Measurements from ENCODE around the gene RAET1L. TPM values are rescaled to one million over a fixed set of nuclear protein-coding genes. Genes with fewer than 3 reads are reported as not detected.

The RAET1L gene
- total and polyA plus RNA-seq, 9 of the 15 experiments (the other 6 are each of a cell fraction or from before 2014, with no cell fraction given), result not detected

DNA sequence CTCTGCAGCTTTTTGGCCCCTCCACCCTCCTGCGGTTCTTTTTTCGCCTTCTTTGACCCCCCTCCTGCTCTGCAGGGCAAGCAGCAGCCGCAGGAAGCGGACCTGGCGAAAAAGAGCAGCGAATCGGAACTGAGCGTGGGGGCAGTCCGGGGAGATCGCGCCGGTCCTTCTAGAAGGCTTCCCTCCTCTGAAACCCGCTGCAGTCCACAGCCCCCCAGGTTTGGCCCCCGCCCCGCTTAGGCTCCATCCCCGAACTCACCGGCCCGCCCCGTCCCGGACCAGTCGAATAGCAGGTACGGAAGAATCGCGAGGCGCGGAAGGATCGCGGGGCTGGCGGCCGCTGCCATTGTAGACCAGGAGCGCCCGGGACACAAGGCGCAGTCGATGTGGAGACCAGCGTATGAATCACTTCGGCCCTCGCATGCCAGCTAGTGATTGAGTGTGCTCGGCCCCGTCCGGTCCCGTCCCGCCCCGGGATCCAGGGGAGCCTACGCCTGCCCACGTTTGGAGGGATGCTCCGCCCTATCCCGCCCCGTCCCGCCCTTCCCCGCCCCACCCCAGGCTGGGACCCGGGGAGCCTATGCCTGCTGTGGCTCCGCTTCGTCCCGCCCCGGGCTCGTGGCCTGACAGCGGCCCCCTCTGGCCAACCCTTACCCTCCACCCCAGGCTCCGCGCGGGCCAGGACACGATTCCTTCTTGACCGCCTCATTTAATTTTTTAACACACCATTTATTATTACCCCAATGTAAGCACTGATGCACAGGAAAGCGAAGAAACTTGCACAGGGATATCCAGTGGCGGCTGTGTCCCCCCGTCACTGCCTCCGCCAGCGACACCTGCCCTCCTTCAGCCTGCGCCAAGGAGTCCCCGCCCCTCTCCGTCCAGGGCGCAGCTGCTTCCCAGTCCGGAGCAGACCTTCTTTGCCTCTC is 43.7 kb upstream of the RAET1L start, which contains the start of gene ULBP3 (continued):
- TF ChIP-seq ZNF707 (CRISPR knock-in tag; conservative IDR thresholded peaks at IDR 0.05), result no peak
- TF ChIP-seq, protein P1, sequence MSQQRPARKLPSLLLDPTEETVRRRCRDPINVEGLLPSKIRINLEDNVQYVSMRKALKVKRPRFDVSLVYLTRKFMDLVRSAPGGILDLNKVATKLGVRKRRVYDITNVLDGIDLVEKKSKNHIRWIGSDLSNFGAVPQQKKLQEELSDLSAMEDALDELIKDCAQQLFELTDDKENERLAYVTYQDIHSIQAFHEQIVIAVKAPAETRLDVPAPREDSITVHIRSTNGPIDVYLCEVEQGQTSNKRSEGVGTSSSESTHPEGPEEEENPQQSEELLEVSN (IDR thresholded peaks at IDR 0.05; ENCODE audit: borderline replicate concordance in 1 of 2, extremely low read depth in 1 of 2, insufficient read depth in 1 of 2, insufficient read length in 1 of 2, low read depth in 1 of 2, low read length in 1 of 2, poor library complexity in 1 of 2, severe bottlenecking in 1 of 2), result peak in 1 of 2 experiments; percentile 67
- TF ChIP-seq RAD21 (CRISPR knock-in tag; conservative IDR thresholded peaks at IDR 0.05 in 1 of 2, IDR thresholded peaks at IDR 0.05 in 1 of 2), result peak in 1 of 2 experiments; percentile 18; a peak in 1 of 4 replicates
- TF ChIP-seq CHD2 (IDR thresholded peaks at IDR 0.05; ENCODE audit: low read depth, low read length), result peak; percentile 70
- no peak for TF ChIP-seq NR1H2 (CRISPR knock-in tag; IDR thresholded peaks at IDR 0.05)
- TF ChIP-seq, protein P2, sequence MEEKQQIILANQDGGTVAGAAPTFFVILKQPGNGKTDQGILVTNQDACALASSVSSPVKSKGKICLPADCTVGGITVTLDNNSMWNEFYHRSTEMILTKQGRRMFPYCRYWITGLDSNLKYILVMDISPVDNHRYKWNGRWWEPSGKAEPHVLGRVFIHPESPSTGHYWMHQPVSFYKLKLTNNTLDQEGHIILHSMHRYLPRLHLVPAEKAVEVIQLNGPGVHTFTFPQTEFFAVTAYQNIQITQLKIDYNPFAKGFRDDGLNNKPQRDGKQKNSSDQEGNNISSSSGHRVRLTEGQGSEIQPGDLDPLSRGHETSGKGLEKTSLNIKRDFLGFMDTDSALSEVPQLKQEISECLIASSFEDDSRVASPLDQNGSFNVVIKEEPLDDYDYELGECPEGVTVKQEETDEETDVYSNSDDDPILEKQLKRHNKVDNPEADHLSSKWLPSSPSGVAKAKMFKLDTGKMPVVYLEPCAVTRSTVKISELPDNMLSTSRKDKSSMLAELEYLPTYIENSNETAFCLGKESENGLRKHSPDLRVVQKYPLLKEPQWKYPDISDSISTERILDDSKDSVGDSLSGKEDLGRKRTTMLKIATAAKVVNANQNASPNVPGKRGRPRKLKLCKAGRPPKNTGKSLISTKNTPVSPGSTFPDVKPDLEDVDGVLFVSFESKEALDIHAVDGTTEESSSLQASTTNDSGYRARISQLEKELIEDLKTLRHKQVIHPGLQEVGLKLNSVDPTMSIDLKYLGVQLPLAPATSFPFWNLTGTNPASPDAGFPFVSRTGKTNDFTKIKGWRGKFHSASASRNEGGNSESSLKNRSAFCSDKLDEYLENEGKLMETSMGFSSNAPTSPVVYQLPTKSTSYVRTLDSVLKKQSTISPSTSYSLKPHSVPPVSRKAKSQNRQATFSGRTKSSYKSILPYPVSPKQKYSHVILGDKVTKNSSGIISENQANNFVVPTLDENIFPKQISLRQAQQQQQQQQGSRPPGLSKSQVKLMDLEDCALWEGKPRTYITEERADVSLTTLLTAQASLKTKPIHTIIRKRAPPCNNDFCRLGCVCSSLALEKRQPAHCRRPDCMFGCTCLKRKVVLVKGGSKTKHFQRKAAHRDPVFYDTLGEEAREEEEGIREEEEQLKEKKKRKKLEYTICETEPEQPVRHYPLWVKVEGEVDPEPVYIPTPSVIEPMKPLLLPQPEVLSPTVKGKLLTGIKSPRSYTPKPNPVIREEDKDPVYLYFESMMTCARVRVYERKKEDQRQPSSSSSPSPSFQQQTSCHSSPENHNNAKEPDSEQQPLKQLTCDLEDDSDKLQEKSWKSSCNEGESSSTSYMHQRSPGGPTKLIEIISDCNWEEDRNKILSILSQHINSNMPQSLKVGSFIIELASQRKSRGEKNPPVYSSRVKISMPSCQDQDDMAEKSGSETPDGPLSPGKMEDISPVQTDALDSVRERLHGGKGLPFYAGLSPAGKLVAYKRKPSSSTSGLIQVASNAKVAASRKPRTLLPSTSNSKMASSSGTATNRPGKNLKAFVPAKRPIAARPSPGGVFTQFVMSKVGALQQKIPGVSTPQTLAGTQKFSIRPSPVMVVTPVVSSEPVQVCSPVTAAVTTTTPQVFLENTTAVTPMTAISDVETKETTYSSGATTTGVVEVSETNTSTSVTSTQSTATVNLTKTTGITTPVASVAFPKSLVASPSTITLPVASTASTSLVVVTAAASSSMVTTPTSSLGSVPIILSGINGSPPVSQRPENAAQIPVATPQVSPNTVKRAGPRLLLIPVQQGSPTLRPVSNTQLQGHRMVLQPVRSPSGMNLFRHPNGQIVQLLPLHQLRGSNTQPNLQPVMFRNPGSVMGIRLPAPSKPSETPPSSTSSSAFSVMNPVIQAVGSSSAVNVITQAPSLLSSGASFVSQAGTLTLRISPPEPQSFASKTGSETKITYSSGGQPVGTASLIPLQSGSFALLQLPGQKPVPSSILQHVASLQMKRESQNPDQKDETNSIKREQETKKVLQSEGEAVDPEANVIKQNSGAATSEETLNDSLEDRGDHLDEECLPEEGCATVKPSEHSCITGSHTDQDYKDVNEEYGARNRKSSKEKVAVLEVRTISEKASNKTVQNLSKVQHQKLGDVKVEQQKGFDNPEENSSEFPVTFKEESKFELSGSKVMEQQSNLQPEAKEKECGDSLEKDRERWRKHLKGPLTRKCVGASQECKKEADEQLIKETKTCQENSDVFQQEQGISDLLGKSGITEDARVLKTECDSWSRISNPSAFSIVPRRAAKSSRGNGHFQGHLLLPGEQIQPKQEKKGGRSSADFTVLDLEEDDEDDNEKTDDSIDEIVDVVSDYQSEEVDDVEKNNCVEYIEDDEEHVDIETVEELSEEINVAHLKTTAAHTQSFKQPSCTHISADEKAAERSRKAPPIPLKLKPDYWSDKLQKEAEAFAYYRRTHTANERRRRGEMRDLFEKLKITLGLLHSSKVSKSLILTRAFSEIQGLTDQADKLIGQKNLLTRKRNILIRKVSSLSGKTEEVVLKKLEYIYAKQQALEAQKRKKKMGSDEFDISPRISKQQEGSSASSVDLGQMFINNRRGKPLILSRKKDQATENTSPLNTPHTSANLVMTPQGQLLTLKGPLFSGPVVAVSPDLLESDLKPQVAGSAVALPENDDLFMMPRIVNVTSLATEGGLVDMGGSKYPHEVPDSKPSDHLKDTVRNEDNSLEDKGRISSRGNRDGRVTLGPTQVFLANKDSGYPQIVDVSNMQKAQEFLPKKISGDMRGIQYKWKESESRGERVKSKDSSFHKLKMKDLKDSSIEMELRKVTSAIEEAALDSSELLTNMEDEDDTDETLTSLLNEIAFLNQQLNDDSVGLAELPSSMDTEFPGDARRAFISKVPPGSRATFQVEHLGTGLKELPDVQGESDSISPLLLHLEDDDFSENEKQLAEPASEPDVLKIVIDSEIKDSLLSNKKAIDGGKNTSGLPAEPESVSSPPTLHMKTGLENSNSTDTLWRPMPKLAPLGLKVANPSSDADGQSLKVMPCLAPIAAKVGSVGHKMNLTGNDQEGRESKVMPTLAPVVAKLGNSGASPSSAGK (IDR thresholded peaks at IDR 0.05), result 0 out of 2 replicates have a peak, but pooled peaks have one; percentile 23
- peak; percentile 41; the same call in 1 of the 2 replicates for TF ChIP-seq RB1 (IDR thresholded peaks at IDR 0.05; ENCODE audit: low read depth)
- no peak for TF ChIP-seq ZNF263 (CRISPR knock-in tag; IDR thresholded peaks at IDR 0.05; ENCODE audit: borderline replicate concordance)
- peak in 1 of 3 experiments; percentile 13 for TF ChIP-seq YY1 (IDR thresholded peaks at IDR 0.05; ENCODE audit: borderline replicate concordance in 1 of 3, control insufficient read depth in 1 of 3, extremely low read depth in 1 of 3, insufficient read depth in 3 of 3, insufficient read length in 1 of 3, insufficient replicate concordance in 2 of 3, low read depth in 1 of 3, low read length in 2 of 3)
- TF ChIP-seq PML (IDR thresholded peaks at IDR 0.05; ENCODE audit: low read length), result no peak

Data from K562 (cell line).